Mesendoderm (in vitro differentiated cells): ENCODE results near the gene CA4.
"Not testable (repeated sequence)": the region's sequence is repeated elsewhere in the genome, so short reads cannot be mapped to it uniquely, and the experiment has no call there.

ENCODE experiments used
- DNase-seq: peaks from one replicate; pipeline ENCODE4 v3.0.0; 2013
- H2AK5ac ChIP-seq: 2 replicates; pipeline ENCODE4 v1.6.1; 2013; ENCODE audit warnings: low read length, inconsistent platforms
- H2BK120ac ChIP-seq: 2 replicates; pipeline ENCODE4 v1.6.1; 2013; ENCODE audit warnings: low read depth, mild to moderate bottlenecking, low read length, moderate library complexity, mixed read lengths
- H2BK15ac ChIP-seq: replicated peaks from 2 replicates; pipeline ENCODE4 v1.6.1; 2013; ENCODE audit warnings: low read depth, mild to moderate bottlenecking, moderate library complexity
- H2BK5ac ChIP-seq: 2 replicates; pipeline ENCODE4 v1.6.1; 2013; ENCODE audit warnings: low read length, inconsistent platforms
- H3K18ac ChIP-seq: 2 replicates; pipeline ENCODE4 v1.6.1; 2013; ENCODE audit warnings: mild to moderate bottlenecking, low read length, mixed read lengths
- H3K23ac ChIP-seq: one replicate; pipeline ENCODE4 v1.6.1; 2013; ENCODE audit warnings: low read length
- H3K27ac ChIP-seq: 2 replicates; pipeline ENCODE4 v1.5.1; 2013; ENCODE audit warnings: low read depth, mild to moderate bottlenecking, inconsistent platforms, low read length, moderate library complexity
- H3K27me3 ChIP-seq: 2 replicates; pipeline ENCODE4 v1.6.1; 2013; ENCODE audit warnings: low read length, control low read depth, mild to moderate bottlenecking, inconsistent platforms; ENCODE audit not compliant: insufficient read depth, poor library complexity
- H3K36me3 ChIP-seq: 2 replicates; pipeline ENCODE4 v1.6.1; 2013; ENCODE audit warnings: low read length, inconsistent platforms; ENCODE audit not compliant: control insufficient read depth, insufficient read depth
- H3K4ac ChIP-seq: one replicate; pipeline ENCODE4 v1.6.1; 2013; ENCODE audit warnings: low read depth, mild to moderate bottlenecking, low read length, moderate library complexity
- H3K4me1 ChIP-seq: 2 replicates; pipeline ENCODE4 v1.6.1; 2013; ENCODE audit warnings: low read depth, low read length, inconsistent platforms; ENCODE audit not compliant: control insufficient read depth
- H3K4me2 ChIP-seq: 2 replicates; pipeline ENCODE4 v1.6.1; 2013; ENCODE audit warnings: low read length
- H3K4me3 ChIP-seq: 2 replicates; pipeline ENCODE4 v1.5.1; 2013; ENCODE audit warnings: mild to moderate bottlenecking, low read length
- H3K56ac ChIP-seq: one replicate; pipeline ENCODE4 v1.6.1; 2013; ENCODE audit warnings: low read length
- H3K79me1 ChIP-seq: 2 replicates; pipeline ENCODE4 v1.6.1; 2013; ENCODE audit warnings: low read length, inconsistent platforms
- H3K79me2 ChIP-seq: 2 replicates; pipeline ENCODE4 v1.6.1; 2013; ENCODE audit warnings: mild to moderate bottlenecking, low read length; ENCODE audit not compliant: control insufficient read depth, insufficient read depth
- H3K9ac ChIP-seq: 2 replicates; pipeline ENCODE4 v1.6.1; 2013; ENCODE audit warnings: low read length, inconsistent platforms
- H4K5ac ChIP-seq: one replicate; pipeline ENCODE4 v1.6.1; 2013; ENCODE audit warnings: low read length
- H4K8ac ChIP-seq: one replicate; pipeline ENCODE4 v1.6.1; 2013; ENCODE audit warnings: low read depth, mild to moderate bottlenecking, control low read depth, low read length, moderate library complexity
- WGBS: extraction: QIAGEN DNeasy Blood & Tissue Kit; methylation state at CpG from one replicate; pipeline ENCODE4 v1.1.7; 2013; ENCODE audit warnings: low lambda C conversion rate, missing lambda C conversion rate; ENCODE audit not compliant: insufficient coverage; ENCODE audit errors: extremely low coverage; 5-methylcytosine and 5-hydroxymethylcytosine counted together

The CA4 gene

GRCh38 chr17:60178180-60178579 lies 28.4 kb downstream of the CA4 start:
- H3K79me1 ChIP-seq, H2BK120ac ChIP-seq, H4K5ac ChIP-seq, H3K4me1 ChIP-seq, H3K23ac ChIP-seq, H3K4ac ChIP-seq, H3K9ac ChIP-seq, H3K27ac ChIP-seq, H2BK5ac ChIP-seq, H3K18ac ChIP-seq, H3K4me3 ChIP-seq, H3K36me3 ChIP-seq, H2BK15ac ChIP-seq, H3K4me2 ChIP-seq, H3K79me2 ChIP-seq, H2AK5ac ChIP-seq, H3K27me3 ChIP-seq, H4K8ac ChIP-seq, H3K56ac ChIP-seq, DNase-seq: not testable (repeated sequence)
- WGBS: no CpG with 5 or more reads among the region's 2 CpGs

GRCh38 chr17:60180380-60180779 lies 30.6 kb downstream of the CA4 start:
- not testable (repeated sequence) for H3K4ac ChIP-seq
- WGBS: no CpG with 5 or more reads among the region's 1 CpG

GRCh38 chr17:60186372-60186771 lies 36.6 kb downstream of the CA4 start:
- 100% methylated on average over 1 of the region's 1 CpG for WGBS
- H3K9ac ChIP-seq, H3K79me1 ChIP-seq, H2AK5ac ChIP-seq, H4K5ac ChIP-seq, H3K27ac ChIP-seq, H3K56ac ChIP-seq, H3K4ac ChIP-seq, H3K4me2 ChIP-seq, H3K18ac ChIP-seq, H2BK5ac ChIP-seq, H2BK120ac ChIP-seq, H2BK15ac ChIP-seq, H3K36me3 ChIP-seq, H4K8ac ChIP-seq, H3K4me1 ChIP-seq, H3K23ac ChIP-seq, H3K27me3 ChIP-seq, H3K4me3 ChIP-seq, DNase-seq, H3K79me2 ChIP-seq: not testable (repeated sequence)

More at GRCh38 chr17:60180380-60180779, 30.6 kb downstream of the CA4 start:
- H2BK5ac ChIP-seq, H3K4me1 ChIP-seq, DNase-seq, H3K27ac ChIP-seq, H3K18ac ChIP-seq, H3K56ac ChIP-seq, H3K23ac ChIP-seq, H3K4me2 ChIP-seq, H2AK5ac ChIP-seq, H3K9ac ChIP-seq, H2BK120ac ChIP-seq, H3K79me2 ChIP-seq, H3K27me3 ChIP-seq, H3K36me3 ChIP-seq, H4K5ac ChIP-seq, H3K4me3 ChIP-seq, H4K8ac ChIP-seq, H2BK15ac ChIP-seq, H3K79me1 ChIP-seq: not testable (repeated sequence)

- H3K27ac ChIP-seq, H3K18ac ChIP-seq: not testable (repeated sequence)
These were observed 37.3 kb downstream of the CA4 start for GRCh38 chr17:60186846-60187745.

GRCh38 chr17:60188759-60189158 lies 39.0 kb downstream of the CA4 start:
- H2BK120ac ChIP-seq: no peak overlapping the region
- H3K18ac ChIP-seq: no peak overlapping the region
- H3K4me1 ChIP-seq: no peaks in the 10 kb centered on the region
- H2AK5ac ChIP-seq: no peak overlapping the region
- H3K79me1 ChIP-seq: no peaks in the 10 kb centered on the region
- H2BK5ac ChIP-seq: no peak overlapping the region
- no peak overlapping the region for H3K27ac ChIP-seq
- no peak overlapping the region for H3K4me3 ChIP-seq
- H3K36me3 ChIP-seq: no peaks in the 10 kb centered on the region
- no peak overlapping the region for H4K5ac ChIP-seq
- H3K56ac ChIP-seq: no peak overlapping the region
- H3K9ac ChIP-seq: no peak overlapping the region
- no peak overlapping the region for H4K8ac ChIP-seq
- no peak overlapping the region for H2BK15ac ChIP-seq
- no CpG with 5 or more reads among the region's 4 CpGs for WGBS
- H3K4ac ChIP-seq: no peak overlapping the region
- no peaks in the 10 kb centered on the region for H3K27me3 ChIP-seq
- H3K4me2 ChIP-seq: no peak overlapping the region
- no peak for DNase-seq
- H3K23ac ChIP-seq: no peak overlapping the region
- no peaks in the 10 kb centered on the region for H3K79me2 ChIP-seq

More at GRCh38 chr17:60186846-60187745, 37.3 kb downstream of the CA4 start:
- H3K4ac ChIP-seq, H3K23ac ChIP-seq, H2BK5ac ChIP-seq, H3K27me3 ChIP-seq, H2AK5ac ChIP-seq, H3K79me1 ChIP-seq, H2BK120ac ChIP-seq, H3K4me3 ChIP-seq, H2BK15ac ChIP-seq, H4K8ac ChIP-seq, H4K5ac ChIP-seq, H3K79me2 ChIP-seq, H3K36me3 ChIP-seq, H3K4me1 ChIP-seq, H3K9ac ChIP-seq, H3K56ac ChIP-seq, DNase-seq, H3K4me2 ChIP-seq: not testable (repeated sequence)
- WGBS: no CpG with 5 or more reads among the region's 7 CpGs

- H4K8ac ChIP-seq, H3K56ac ChIP-seq, H3K36me3 ChIP-seq, H3K4ac ChIP-seq, H4K5ac ChIP-seq, DNase-seq, H3K18ac ChIP-seq, H3K4me3 ChIP-seq, H3K27ac ChIP-seq, H2BK120ac ChIP-seq, H3K79me1 ChIP-seq, H3K4me2 ChIP-seq, H2BK5ac ChIP-seq, H2AK5ac ChIP-seq, H3K9ac ChIP-seq, H3K23ac ChIP-seq, H3K27me3 ChIP-seq, H2BK15ac ChIP-seq, H3K4me1 ChIP-seq, H3K79me2 ChIP-seq: not testable (repeated sequence)
- no CpG with 5 or more reads among the region's 4 CpGs for WGBS
These were observed 40.3 kb downstream of the CA4 start for GRCh38 chr17:60190032-60190431.
